HG02938 (cell line): Measurements from ENCODE around the gene ADM2.
"Not testable (repeated sequence)": the region's sequence is repeated elsewhere in the genome, so short reads cannot be mapped to it uniquely, and the experiment has no call there.

Experiments used
- ATAC-seq: cut with Tn5 transposase; IDR thresholded peaks from one replicate; pipeline ENCODE4 v1.9.1; 2021; ENCODE audit warnings: mild to moderate bottlenecking, moderate library complexity; ENCODE audit not compliant: unreplicated experiment

The ADM2 gene

DNA sequence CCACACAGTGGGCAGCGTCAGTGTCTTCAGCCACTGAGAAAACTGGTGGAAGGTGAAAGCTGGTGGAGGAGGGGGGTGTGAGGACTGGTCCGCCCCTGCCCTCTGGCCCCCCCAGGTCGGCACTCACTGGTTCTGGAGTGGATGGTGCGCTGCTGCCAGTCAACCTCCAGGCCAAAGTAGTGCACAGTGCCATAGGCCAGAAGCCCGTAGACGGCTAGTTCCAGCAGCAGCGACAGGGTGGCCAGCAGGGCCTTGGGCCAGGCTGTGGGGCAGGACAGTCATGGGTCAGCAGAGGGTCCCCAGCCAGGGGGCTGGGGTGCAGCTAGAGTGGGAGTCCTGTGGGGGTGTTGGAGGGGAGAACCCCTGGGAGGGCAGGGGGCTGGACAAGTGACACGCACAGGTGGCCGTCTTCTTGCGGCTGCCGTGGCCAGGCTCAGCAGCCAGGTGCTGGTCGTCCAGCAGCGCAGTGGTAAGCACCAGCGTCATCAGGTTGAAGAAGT, 24.0 kb downstream of the ADM2 start:
- no peak for ATAC-seq

DNA sequence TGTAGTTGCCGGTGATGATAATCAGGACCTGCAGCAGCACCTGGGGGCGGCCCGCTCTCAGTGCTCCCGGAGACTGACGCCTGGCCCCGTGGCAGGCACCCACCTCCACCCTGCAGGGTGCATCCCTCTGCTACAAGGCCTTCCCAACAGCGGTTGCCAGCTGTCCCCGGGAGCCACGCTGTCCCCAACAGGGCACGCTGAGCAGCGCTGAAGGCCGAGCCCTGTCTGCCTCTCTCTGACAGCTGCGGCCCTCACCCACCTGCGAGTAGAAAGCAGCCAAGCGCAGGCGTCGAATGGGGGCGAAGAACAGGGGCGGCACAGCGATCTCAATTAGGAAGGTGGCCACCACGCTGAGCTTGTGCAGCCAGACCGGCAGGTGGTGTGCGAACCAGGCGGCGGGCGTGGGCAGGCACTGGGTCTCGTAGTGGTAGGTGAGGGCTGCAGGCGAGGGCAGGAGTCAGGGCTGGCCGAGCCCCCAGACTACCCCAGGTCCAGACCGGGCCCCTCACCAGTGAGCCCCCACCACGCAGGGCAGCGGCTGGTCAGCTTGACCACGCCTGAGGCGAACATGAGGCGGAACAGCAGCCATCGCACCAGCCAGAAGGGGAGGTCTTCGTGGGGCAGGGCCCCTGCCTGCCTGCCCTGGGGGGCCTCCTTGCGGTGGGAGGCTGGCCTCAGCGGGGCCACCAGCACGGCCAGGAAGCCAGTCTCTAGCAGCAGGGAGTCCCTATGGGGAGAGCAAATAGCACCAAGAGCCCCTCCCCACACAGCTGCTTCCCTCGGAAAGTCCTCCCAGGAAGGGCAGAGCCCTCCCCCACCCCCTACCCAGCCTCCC, 24.6 kb downstream of the ADM2 start:
- ATAC-seq: no peak

DNA sequence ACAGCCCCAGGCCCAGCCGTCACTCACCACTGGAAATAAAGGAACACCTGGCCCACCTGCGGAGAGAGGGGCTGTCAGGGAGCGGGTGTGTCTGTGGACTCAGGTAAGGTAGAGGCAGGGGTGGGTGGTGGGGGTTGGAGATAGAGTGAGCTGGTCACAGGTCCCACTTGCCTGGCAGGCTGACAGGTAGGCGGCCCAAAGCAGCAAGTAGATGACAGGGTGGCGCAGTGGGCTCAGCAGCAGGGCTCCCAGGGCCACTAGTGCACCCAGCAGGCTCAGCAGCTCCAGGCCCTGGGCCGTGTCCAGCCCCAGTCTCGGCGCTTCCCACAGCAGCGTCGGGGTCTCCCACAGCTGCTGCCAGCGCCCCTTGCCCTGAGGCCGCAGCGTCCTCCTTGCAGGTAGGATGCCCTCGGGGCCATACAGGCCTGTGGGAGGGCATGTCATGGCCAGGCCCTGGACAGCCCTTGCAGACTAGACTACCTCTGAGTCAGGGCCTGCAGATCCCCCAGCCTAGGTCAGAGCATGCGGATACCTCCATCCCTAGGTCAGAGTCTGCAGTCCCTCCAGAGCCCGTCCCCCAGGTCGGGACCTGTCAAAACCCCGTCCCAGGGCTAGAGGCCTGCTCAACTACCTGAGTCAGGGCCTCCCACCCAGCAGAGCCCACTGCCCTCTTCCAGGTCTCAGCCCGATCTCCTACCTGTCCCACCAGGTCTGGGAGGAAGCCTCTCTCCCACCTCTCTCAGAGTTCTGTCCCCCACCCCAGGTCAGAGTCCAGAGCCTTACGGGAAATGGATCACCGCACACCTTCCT, 25.5 kb downstream of the ADM2 start:
- ATAC-seq: peak; percentile 7

DNA sequence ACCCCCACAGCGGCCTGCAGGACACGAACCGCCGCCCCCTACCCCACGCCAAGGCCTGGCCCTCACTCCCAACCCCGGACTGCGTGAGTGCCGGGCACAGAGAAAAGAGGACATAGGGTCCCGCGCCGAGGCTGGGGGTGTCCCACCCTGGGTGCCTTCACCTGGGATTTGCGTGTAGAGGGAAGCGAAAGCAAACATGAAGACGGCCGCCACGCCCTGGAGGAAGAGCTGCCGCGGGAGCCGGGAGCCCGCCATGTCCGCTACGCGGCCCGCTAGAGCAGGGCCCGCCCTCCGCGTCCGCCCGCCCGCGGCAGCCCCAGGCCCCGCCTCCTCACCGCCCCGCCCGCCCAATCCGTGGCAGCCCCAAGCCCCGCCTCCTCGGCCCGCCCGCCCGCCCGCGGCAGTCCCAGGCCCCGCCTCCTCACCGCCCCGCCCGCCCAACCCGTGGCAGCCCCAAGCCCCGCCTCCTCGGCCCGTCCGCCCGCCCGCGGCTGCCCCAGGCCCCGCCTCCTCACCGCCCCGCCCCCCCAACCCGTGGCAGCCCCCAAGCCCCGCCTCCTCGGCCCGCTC, 26.2 kb downstream of the ADM2 start, which contains the start of gene LMF2:
Gene LMF2 (minus strand): TSS at position 282 of the 570 bp plus-strand sequence. CDS start 27 bp downstream, at position 255.
- peak; percentile 46 for ATAC-seq

DNA sequence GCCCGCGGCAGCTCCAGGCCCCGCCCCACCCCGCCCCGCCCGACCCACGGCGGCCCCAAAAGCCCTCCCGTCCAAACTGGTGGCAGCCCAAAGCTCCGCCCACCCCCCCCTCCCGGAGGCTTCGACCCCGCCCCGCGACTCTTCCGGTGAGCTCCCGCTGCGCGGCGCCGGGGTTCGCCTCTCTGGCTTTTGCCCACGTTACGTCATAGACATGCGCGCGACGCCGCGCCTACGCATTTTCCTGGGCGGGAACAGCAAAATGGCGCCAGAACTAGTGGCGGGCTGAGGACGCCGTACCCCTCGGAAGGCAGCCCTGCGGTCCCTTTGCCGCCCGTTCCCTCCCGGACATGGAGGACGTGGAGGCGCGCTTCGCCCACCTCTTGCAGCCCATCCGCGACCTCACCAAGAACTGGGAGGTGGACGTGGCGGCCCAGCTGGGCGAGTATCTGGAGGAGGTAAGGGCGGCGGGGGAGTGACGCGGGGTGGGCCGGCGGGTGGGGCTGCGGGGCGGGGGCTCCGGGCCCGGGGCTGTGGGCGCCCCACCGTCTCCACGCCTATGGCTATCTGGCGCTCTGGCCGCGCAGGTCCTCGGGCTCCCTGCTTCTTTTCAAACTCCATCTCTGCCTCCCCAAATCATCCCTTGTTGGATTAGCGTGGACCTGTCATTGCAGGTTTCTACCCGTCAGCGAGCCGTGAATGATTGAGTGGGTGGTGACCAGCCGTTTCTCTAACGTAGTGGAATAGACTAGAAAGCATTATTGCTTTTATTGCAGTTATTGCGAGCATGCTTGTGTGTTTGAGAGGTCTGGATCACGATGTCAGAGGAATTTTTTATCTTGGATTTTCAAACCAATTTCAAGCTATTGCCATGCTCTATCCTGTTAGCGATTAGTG, 26.9 kb downstream of the ADM2 start, which contains the start of gene NCAPH2:
Gene NCAPH2 (plus strand): TSS at position 234 of the 894 bp plus-strand sequence. CDS start 114 bp downstream, at position 348.
- ATAC-seq: peak; percentile 50

DNA sequence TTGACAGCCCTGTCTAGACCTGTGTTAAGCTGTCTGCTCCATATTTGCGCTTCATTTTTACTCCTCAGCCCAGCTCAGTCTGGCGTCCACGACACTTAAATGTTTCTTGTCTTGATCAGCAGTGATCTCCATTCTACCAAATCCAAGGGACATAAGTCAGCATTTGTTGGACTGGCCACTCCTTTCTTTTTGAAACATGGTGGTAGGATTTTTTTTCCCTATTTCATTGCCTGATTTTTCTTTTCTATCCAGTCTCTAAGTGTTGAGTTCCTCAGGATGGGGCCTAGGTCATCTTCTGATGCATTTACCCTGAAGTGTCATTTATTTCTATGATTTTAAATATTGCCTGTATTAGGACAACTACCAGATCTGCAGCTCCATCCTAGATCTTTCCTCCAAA, 27.6 kb downstream of the ADM2 start:
- no peak for ATAC-seq

DNA sequence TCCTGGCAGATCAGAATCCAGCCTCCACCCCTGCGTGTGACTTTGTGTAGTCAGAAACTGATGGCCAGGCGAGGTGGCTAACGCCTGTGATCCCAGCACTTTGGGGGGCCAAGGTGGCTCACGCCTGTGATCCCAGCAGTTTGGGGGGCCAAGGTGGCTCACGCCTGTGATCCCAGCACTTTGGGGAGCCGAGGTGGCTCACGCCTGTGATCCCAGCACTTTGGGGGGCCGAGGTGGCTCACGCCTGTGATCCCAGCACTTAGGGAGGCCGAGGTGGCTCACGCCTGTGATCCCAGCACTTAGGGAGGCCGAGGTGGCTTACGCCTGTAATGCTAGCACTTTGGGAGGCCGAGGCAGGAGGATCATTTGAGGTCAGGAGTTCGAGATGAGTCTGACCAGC, 31.8 kb downstream of the ADM2 start:
- ATAC-seq: no peak

DNA sequence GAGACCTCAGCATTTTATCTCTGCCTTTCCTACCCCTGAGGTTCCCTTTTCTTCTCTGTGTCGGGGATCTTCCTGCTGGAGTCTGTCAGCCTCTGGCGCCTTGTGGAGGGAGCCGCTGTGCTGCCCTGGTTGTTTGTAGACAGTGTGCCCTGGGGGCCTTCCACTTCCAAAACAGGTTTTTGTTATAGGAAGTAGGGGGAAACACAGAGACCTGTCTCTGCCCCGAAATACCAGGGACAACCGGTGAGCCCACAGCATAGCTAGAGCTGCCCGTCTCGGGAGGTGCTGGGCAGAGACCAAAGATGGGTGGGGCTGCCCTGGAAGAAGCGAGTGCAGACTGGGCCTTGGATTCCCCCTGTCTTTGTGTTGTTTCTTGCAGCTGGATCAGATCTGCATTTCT, 34.7 kb downstream of the ADM2 start:
- ATAC-seq: no peak

DNA sequence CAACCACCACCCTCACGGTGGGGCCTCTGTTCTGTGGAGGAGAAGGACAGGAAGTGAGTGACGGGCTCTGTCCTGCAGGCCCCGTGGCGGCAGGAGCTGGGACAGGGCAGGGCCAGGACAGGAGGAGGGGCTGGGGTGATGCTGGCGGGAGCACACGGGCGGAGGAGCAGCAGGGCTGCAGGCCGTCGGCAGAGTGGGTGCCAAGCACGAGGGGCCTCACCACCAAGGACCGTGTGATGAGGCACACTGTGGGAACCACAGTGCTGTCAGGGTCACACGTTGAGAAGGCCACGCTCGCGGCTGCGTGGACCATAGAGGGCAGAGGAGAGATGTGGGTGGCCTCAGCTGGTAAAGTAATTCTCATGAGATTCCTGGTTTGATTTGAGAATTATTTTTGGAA, 35.5 kb downstream of the ADM2 start:
- no peak for ATAC-seq

DNA sequence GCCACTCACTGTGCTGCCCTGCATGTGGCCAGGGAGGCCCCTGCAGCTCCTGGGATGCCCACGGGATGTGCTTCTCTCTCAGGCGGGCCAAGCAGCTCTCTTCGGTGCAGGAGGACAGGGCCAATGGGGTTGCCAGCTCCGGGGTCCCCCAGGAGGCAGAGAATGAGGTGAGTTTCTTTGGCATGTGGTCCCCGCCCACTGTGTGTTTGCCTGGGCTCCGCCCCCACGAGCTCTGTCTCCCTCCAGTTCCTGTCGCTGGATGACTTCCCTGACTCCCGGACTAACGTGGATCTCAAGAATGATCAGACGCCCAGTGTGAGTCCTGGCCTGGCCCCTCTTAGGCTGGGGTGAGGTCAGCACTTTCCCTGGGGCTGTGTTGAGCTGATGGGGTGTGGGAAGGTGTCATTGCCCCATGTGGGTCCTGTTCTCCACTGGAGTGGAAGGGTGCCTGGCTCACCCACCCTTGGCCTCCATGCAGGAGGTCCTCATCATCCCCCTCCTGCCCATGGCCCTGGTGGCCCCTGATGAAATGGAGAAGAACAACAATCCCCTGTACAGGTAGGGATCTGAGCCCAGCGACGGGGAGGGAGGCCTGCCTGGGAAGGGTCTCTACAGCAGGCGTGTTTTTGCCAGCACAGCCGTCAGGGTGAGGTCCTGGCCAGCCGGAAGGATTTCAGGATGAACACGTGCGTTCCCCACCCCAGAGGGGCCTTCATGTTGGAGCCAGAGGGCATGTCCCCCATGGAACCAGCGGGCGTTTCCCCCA, 36.3 kb downstream of the ADM2 start:
- ATAC-seq: no peak

DNA sequence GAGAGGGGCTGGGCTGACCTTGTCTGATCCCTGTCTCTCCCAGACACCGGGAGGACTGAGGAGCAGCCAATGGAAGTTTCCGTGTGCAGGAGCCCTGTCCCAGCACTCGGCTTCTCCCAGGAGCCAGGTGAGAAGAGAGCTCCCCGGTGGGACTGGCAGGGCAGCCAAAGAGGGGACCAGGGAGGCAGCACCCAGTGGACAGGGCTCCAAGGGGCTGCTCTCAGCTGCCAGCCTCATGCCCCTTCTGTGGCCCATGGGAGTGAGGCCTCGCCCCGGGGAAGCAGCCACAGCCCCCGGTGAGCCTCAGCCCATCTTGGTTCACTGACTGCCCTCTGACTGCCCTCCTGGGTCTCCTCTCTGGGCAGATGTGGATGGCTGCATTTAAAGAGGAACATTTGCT, 37.3 kb downstream of the ADM2 start:
- ATAC-seq: no peak

DNA sequence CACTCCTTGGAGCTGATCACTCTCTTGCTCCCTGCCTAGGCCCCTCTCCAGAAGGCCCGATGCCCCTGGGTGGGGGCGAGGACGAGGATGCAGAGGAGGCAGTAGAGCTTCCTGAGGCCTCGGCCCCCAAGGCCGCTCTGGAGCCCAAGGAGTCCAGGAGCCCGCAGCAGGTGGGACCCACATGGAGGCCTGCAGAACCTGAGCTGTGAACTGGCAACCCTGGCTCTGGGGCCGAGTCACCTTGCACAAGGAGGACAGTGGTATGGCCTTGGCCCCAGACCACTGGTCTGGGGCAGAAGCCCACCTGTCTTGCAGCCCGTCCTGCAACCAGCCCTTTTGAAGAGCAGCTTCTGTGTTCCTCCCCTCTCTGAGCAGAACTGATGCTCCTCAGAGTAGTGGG, 37.8 kb downstream of the ADM2 start:
- ATAC-seq: no peak

DNA sequence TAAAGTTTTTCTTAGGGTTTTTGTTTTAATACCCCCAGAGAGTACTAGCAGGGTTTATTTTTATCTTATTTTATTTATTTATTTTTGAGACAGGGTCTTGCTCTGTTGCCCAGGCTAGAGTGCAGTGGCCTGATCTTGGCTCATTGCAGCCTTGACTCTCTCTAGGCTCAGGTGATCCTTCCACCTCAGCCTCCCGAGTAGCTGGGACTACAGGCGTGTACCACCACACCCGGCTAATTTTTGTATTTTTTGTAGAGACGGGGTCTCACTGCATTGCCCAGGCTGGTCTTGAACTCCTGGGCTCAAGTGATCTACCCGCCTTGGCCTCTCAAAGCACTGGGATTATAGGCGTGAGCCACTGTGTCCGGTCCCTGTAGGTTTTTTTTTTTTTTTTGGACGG, 38.8 kb downstream of the ADM2 start:
- ATAC-seq: not testable (repeated sequence)

DNA sequence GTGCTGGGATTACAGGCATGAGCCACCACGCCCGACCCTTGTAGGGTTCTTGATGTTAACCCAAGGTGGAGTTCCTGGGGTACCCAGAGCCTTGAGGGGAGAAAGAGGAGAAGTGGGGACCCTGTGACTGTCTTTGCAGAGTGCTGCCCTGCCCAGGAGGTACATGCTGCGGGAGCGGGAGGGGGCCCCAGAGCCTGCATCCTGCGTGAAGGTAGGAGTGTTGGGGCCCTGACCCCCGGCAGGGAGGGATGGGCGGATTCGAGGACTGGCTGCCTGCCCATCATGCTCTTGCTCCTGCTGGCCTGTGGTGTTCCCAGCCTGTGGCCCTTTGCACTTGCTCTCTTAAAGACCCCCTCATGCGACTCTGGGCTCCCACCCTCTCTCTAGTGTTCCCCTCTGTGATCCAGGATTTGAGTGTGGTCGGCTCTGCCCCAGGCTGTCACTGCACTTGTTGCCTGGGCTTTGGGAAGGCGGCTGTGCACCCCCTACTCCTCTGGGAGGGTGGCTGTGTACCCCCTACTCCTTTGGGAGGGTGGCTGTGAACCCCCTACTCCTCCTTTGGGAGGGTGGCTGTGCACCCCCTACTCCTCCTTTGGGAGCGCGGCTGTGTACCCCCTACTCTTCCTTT, 39.6 kb downstream of the ADM2 start:
- ATAC-seq: no peak

DNA sequence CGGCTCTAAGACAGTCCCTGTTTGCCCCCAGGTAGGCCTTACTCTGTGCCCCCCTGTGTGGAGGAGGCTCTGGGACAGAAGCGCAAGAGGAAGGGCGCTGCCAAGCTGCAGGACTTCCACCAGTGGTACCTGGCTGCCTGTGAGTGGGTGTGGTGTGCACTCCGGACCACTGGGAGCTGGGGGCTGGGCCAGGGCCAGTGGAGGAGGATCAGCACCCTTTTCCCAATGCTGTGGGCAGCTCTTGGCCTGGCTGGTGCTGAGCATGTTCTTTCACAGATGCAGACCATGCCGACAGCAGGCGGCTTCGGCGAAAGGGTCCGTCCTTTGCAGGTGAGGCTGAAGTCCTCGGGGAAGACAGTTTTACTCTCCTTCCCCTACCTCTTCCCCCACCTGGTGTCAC, 40.4 kb downstream of the ADM2 start:
- ATAC-seq: no peak

DNA sequence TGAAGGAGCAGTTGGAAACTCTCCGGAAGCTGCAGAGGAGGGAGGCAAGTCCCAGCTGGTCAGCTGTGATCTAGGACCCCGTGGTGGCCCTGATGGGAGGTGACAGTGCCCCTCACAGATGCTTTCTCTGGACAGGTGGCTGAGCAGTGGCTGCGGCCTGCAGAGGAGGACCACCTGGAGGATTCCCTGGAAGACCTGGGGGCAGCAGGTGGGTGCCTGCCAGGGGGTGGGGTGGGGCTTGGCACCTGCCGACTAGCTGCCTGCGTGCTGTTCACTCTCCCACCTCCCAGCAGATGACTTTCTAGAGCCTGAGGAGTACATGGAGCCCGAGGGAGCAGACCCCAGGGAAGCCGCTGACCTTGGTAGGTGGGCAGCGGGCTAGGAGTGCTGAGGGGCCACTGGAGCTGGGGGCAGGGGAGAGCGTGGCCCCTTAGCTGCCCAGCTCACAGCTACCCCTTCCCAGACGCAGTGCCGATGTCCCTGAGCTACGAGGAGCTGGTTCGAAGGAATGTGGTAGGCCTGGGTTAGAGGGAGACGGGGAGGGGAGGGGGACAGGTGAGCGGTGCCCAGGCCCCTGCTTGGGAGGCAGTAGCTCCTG, 41.0 kb downstream of the ADM2 start:
- no peak for ATAC-seq

DNA sequence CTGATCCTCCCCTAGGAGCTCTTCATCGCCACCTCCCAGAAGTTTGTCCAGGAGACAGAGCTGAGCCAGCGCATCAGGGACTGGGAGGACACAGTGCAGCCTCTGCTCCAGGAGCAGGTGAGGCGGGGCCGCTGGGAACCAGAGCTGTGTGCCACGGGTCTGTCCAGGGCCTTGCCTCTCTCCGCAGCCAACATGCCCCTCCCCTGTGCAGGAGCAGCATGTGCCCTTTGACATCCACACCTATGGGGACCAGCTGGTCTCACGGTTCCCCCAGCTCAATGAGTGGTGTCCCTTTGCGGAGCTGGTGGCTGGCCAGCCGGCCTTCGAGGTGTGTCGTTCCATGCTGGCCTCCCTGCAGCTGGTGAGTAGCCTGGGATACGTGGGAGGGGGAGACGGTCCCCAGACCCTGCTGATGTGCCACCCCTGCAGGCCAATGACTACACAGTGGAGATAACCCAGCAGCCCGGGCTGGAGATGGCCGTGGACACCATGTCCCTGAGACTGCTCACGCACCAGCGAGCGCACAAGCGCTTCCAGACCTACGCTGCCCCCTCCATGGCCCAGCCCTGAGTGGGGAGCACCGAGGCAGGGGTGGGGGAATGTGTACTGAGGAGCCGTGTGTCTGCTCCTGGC, 41.6 kb downstream of the ADM2 start:
- ATAC-seq: no peak

DNA sequence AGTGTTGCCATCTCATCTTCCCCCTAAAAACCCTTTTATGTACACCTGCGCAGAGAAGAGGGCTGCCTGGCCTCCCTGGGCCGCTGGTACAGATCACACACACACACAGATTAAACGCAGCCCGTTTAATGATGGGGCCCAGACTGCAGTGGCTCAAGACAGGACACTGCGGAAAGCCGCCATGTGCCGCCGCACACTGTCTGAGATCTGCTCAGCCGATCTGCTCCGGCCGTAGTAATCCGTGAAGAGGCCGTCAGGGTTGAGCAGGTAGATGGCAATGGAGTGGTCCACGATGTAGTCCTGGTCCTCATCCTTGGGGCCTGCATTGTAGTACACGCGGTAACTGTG, 42.1 kb downstream of the ADM2 start:
- ATAC-seq: no peak
